AG10803 (cell line): Measurements from ENCODE around the gene PCID2.

Experiments
- DNase-seq: peaks from one replicate; pipeline ENCODE4 v3.0.0; 2010; ENCODE audit warnings: low read depth
- H3K4me3 ChIP-seq: 2 replicates; pipeline ENCODE4 v1.5.1; 2011; ENCODE audit warnings: mild to moderate bottlenecking, low read length, control low read depth
- TF ChIP-seq, protein P1 (sequence below): conservative IDR thresholded peaks from 2 replicates; pipeline ENCODE4 v1.5.1; 2011; ENCODE audit warnings: mild to moderate bottlenecking, low read length, control low read depth, inconsistent platforms

PCID2 gene

DNA sequence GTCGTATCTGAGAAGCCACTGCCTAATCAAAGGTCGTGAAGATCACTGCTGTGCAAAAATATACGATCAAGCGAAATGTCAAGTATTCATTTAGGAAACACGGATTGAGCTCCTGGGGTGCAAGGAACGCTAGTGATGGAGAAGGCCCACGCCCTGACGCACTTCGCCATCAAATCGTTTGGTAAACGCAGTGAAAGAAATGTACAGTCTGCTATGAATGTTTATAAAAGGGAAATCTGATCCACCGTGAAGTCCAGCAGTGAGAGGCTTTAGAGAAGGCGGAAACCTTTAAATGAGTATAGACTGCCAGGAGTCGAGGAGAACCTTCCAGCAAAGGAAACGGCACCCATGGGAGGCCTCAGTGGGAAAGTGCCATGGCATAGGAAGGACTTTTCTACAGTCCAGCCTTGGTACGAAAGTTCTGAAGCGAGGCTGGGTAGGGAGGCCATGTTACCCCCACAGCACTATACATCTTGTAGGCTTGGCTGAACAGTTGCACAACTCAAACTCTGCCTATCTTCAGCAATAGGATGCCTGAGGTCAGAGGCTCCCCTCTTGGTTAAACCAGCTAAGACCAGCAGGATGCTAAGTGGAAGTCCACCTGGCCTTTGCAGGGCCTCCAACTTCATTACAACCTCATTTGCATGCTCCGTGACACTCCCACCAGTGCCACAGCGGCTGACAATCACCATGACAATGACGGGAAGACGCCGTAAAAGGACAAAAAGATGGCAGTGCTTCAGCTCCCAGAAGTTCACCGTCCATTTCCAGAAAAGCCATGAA, 20.4 kb downstream of the PCID2 start:
- no peak overlapping the region for H3K4me3 ChIP-seq
- no peak for DNase-seq
- TF ChIP-seq, protein P1, sequence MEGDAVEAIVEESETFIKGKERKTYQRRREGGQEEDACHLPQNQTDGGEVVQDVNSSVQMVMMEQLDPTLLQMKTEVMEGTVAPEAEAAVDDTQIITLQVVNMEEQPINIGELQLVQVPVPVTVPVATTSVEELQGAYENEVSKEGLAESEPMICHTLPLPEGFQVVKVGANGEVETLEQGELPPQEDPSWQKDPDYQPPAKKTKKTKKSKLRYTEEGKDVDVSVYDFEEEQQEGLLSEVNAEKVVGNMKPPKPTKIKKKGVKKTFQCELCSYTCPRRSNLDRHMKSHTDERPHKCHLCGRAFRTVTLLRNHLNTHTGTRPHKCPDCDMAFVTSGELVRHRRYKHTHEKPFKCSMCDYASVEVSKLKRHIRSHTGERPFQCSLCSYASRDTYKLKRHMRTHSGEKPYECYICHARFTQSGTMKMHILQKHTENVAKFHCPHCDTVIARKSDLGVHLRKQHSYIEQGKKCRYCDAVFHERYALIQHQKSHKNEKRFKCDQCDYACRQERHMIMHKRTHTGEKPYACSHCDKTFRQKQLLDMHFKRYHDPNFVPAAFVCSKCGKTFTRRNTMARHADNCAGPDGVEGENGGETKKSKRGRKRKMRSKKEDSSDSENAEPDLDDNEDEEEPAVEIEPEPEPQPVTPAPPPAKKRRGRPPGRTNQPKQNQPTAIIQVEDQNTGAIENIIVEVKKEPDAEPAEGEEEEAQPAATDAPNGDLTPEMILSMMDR = no peak

DNA sequence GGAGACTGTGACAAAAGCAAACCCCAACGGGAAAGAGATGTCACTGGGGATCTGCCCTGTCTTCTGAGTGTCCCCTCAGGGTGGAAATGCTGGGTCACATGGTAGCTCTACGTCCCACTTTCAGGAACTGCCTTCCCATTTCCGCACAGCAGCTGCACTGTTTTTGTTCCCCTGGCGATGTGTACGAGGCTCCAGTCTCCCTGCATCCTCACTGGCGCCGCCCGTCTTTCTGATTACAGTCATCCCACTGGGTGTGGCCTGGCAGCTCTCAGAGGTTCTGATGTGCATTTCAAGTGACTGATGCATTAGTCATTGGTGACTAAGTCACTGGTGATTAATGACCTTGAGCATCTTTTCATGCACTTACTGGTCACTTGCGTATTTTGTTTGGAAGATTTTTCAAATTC, 21.2 kb downstream of the PCID2 start:
- peak; percentile 99 for DNase-seq
- TF ChIP-seq, protein P1 = no peak
- H3K4me3 ChIP-seq = peak overlapping the region; percentile 52

DNA sequence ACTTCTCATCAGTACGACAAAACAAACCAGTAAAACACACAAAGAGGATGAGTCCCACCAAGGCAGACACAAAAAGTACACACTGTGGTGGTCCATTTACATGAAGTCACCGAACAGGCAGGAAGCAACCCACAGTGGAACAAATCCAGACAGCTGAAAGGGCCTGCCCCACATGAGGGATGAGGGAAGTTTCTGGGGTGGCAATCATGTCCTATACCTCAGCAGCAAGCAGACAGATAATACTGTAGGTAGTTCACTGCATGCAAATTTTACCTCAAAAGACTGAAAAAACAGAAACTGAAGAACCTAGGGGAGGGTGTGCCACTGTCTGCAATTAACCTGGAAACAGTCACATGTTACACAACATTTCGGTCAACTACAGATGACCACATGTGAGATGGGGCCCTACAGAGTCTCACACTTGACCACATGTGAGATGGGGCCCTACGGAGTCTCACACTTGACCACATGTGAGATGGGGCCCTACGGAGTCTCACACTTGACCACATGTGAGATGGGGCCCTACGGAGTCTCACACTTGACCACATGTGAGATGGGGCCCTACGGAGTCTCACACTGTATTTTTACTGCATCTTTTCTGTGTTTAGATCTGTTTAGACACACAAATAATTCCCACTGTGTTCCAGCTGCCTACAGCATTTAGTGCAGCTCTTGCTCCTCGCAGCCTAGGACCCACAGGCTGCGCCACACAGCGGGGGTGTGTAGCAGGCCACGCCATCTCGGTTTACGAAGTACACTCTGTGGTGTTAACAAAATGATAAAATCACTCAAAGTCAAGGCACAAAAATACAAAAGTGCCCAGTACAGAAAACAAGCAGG, 22.2 kb downstream of the PCID2 start:
- H3K4me3 ChIP-seq = no peak overlapping the region
- TF ChIP-seq, protein P1 = no peak
- no peak for DNase-seq

DNA sequence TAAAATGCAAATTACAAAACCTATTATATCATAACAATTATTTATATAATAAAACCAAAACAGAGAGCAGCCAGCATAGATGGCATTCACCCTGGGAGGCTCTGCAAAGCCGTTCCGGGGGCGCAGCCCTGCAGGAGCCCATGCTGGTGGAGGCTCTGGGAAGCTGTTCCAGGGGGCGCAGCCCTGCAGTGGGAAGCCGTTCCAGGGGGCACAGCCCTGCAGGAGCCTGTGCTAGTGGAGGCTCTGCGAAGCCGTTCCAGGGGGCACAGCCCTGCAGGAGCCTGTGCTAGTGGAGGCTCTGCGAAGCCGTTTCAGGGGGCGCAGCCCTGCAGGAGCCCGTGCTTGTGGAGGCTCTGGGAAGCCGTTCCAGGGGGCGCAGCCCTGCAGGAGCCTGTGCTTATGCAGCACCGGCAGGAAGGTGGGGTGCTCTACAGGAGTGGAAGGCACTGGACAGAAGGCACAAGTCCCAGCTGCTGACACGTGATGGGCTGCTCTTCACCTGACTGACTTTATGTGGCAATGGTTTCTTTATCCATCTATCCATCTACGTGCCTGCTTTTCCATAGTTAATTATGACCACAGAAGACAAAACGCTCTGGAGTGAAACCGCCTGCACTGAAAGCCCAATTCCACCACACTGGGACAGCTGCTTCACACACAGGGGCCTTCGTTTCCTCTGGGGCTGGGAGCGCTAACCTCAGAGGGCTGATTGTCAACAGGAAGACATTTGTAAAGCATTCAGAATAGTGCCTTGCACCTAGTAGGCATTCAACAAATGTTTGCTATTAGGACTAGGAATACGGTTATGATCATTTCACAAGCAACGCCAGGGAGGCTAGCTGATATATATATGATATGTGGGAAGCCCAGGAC, 23.7 kb downstream of the PCID2 start:
- H3K4me3 ChIP-seq = no peak overlapping the region
- DNase-seq = no peak
- TF ChIP-seq, protein P1 = no peak

DNA sequence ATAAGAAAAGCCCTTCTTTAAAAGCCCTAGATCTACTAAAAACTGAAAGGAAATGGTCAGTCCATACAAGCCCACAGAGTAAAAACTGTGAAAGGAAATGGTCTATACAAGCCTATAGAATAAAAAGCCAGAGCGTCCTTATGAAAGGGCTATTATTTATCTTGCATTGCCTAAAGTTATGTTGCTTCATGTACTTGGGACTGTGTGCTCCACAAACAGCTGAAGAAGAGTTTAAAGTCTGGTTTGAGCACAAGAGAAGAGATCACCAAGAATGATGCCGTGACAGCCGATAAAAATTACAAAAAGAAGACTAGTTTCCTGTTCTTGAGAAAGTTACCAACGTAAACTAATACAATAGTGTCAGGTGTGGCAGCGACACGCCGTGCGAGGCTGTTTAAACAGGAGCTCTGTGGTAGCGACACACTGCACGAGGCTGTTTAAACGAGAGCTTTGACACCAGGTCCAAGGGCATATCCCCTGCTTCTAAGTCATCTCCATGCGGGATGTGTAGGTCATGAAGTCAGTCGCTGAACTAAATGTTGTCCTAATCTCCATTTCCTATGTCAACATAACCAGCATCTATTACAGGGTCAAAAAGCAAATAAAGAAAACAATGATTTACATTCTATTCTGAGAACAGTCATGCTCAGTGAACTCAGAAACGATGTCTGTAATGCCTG, 24.9 kb downstream of the PCID2 start:
- DNase-seq = no peak
- TF ChIP-seq, protein P1 = no peak

DNA sequence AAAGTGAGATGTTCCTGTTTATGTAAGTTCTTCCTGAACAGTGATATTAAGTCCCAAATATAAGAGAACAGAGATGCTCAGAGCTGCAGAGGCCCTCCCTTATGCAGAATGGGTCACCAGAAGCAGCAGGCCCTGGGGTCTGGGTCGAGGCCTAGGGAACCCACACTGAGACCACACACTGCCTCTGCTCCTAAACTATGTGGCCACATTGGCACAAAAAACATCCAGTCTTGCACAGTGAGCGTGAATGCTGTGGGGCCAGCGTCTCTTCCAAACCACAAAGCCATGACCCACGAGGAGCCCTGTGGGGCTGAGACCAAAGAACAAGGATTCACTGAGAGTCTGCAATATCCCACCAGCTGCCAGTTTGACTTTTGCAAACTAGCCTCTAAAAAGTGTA, 26.4 kb downstream of the PCID2 start:
- no peak for DNase-seq
- H3K4me3 ChIP-seq = no peak overlapping the region
- TF ChIP-seq, protein P1 = no peak

More for the DNA sequence above, 24.9 kb downstream of the PCID2 start:
- no peak overlapping the region for H3K4me3 ChIP-seq
